Umbilical cord (tissue), 2 donors: Measurements from ENCODE around the gene CSF2RB. TPM values are rescaled to one million over a fixed set of nuclear protein-coding genes. Genes with fewer than 3 reads are reported as not detected.
A peak's percentile ranks its signal among the peaks of the same experiment; 100 is the strongest.
"Not testable (repeated sequence)": the region's sequence is repeated elsewhere in the genome, so short reads cannot be mapped to it uniquely, and the experiment has no call there.

ENCODE experiments used
- DNase-seq: peaks from one replicate; pipeline ENCODE4 v3.0.0-alpha.2; 2015; ENCODE audit warnings: low spot score
- total RNA-seq: library from RNA; depleted of rRNA; stranded (reverse); fragments of >200 nt; gene quantifications from one replicate; pipeline ENCODE4 v1.2.3, GENCODE V29; 2014; ENCODE audit warnings: low replicate concordance; ENCODE audit not compliant: insufficient read depth

CSF2RB gene
- total RNA-seq, 1 donor from 2014 or later: 8.7 TPM

- DNase-seq: no peak
Measured at GRCh38 chr22:36966851-36967540, 53.6 kb downstream of the CSF2RB start.

- DNase-seq: no peak
Measured at GRCh38 chr22:36968249-36968964, 55.0 kb downstream of the CSF2RB start.

GRCh38 chr22:36971341-36972125, 58.1 kb downstream of the CSF2RB start:
- peak; percentile 64 for DNase-seq

- no peak for DNase-seq
Measured at GRCh38 chr22:36976606-36977005, 63.2 kb downstream of the CSF2RB start.

- DNase-seq: no peak
Measured at GRCh38 chr22:36977401-36977861, 64.0 kb downstream of the CSF2RB start.

- DNase-seq: peak; percentile 88
Measured at GRCh38 chr22:36977947-36978660, 64.7 kb downstream of the CSF2RB start.

- no peak for DNase-seq
Measured at GRCh38 chr22:36979016-36979910, 65.8 kb downstream of the CSF2RB start.

- DNase-seq: no peak
Measured at GRCh38 chr22:36981247-36981775, 67.9 kb downstream of the CSF2RB start.

- DNase-seq: no peak
Measured at GRCh38 chr22:36982136-36982535, 68.7 kb downstream of the CSF2RB start.

GRCh38 chr22:36985211-36985889, 71.9 kb downstream of the CSF2RB start:
- no peak for DNase-seq

- no peak for DNase-seq
Measured at GRCh38 chr22:36986242-36986821, 72.9 kb downstream of the CSF2RB start.

GRCh38 chr22:36988075-36988832, 74.8 kb downstream of the CSF2RB start:
- DNase-seq: no peak

GRCh38 chr22:36989012-36989411, 75.6 kb downstream of the CSF2RB start:
- not testable (repeated sequence) for DNase-seq

Other genes starting within 250 kb of the CSF2RB start
- gene CACNG2, start 209.9 kb upstream of the CSF2RB start, total RNA-seq: not detected
- gene IFT27, start 137.5 kb upstream of the CSF2RB start, total RNA-seq: 21.4 TPM
- 15.2 TPM for gene PVALB, start 96.6 kb upstream of the CSF2RB start, total RNA-seq
- gene NCF4, start 52.6 kb upstream of the CSF2RB start, total RNA-seq: 13.5 TPM
- gene TST, start 105.8 kb downstream of the CSF2RB start, total RNA-seq: 12.5 TPM
- gene MPST, start 106.1 kb downstream of the CSF2RB start, total RNA-seq: 60.2 TPM
- gene KCTD17, start 138.1 kb downstream of the CSF2RB start, total RNA-seq: 19.0 TPM
- gene TMPRSS6, start 196.1 kb downstream of the CSF2RB start, total RNA-seq: not detected
- not detected for gene IL2RB, start 236.3 kb downstream of the CSF2RB start, total RNA-seq